ENCODE measurements around the gene MRFAP1. TPM values are rescaled to one million over a fixed set of nuclear protein-coding genes. Genes with fewer than 3 reads are reported as not detected.
"Not testable (repeated sequence)": the region's sequence is repeated elsewhere in the genome, so short reads cannot be mapped to it uniquely, and the experiment has no call there.

MRFAP1 gene
- total RNA-seq, 1 donor from 2014 or later = 128 TPM

DNA sequence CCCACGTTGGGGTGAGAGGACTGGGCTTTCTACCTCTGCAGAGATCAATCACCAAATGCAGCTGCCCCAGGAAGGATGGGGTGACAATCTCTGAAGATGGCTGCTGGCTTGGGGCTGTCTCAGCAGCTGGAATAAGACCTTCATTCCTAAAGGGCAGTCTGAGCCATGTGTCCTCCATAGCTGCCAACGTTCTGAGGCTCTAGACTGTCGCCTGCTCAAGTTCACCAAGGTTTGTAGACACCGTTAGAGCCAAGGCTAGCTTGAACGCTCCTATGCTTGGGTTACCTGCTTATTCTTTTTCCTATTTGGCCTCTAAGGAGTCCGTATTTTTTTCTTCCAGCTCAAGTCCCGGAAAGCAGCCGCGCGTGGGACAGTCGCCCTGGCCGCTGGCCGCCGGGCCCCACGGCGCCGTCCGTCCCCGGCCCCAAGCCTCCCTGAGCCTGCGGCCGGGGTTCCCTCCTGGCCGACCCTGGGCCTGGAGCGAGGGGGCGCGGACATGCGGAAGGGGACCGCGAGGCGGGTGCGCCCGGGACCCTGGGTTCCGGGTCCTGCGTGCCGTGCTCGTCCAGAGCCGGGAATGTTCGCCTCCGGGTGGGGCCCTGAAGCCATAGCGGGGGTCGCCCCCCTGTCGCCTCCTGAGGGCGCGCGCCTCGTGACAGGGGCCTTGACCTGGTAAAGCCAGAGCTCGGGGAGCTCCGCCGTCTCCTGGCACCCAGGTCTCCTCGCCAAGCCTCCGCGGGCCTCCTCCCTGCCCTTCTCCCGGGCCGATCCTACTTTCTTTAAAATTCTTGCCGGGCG lies 23.3 kb downstream of the MRFAP1 start:
- DNase-seq (ENCODE audit: low read depth) = no peak

DNA sequence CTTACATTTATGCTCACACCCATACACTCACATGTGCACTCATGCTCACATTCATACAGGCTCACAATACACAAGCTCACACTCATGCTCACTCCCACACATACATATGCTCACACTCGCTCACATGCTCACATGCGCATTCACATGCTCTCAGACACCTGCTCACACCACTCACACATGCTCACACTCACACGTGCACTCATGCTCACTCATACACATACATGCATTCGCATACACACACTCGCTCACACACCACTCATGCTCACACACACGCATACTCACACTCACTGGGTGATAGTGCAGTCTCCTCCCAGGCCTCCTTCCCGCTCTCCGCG lies 24.8 kb downstream of the MRFAP1 start:
- DNase-seq (ENCODE audit: low read depth) = no peak

DNA sequence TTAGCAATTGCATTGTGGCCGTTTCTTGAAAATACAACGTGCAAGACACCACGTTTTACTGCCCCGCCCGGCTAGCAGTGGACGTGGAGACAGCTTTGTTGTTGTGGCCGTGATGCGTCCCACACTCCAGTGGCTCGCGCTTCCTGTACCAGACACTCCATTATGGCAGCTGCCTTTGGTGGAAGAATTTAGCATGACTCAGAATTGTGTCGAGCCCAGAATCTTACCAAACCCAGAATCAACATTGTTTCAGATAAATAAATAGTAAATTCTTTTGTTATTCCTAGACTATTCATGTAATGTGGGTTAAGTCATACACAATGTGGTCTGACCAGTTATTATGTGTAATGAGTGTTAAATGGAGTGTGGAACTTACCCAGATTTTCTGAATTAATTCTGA lies 27.9 kb downstream of the MRFAP1 start:
- peak; percentile 47 for DNase-seq (ENCODE audit: low read depth)

DNA sequence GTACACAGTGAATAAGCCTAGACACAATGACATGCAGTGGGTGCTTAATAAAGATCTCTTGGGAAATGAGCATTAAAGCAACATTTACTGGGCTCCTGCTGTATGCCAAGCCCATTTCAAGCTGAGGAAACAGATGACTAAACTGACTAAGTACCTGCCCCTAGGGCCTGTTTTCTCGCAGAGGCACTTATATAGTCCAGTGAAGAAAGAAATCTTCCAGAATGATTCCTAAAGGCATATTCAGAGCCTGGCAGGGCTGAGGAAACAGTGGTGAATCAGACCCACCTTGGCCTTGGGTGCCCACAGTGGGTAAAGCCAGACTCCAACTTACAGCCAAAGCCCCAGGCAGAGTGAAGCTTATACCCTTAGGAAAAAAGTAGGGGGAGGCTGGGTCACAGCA lies 31.2 kb downstream of the MRFAP1 start:
- no peak for DNase-seq (ENCODE audit: low read depth)

DNA sequence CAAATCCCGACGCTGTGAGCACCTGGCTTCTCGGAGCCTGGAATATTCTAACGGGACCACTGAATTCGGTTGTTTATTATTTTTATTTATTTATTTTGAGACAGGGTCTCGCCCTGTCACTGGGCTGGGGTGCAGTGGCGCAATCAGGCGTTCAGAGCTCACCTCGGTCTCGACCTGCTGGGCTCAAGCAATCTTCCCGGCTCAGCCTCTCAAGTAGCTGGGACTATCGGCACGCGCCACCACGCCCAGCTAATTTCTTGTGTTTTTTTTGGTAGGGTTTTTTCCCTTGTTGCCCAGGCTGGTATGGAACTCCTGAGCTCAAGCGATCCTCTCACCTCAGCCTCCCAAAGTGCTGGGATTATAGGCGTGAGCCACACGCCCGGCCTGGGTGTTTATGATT lies 31.6 kb downstream of the MRFAP1 start:
- DNase-seq (ENCODE audit: low read depth) = no peak

DNA sequence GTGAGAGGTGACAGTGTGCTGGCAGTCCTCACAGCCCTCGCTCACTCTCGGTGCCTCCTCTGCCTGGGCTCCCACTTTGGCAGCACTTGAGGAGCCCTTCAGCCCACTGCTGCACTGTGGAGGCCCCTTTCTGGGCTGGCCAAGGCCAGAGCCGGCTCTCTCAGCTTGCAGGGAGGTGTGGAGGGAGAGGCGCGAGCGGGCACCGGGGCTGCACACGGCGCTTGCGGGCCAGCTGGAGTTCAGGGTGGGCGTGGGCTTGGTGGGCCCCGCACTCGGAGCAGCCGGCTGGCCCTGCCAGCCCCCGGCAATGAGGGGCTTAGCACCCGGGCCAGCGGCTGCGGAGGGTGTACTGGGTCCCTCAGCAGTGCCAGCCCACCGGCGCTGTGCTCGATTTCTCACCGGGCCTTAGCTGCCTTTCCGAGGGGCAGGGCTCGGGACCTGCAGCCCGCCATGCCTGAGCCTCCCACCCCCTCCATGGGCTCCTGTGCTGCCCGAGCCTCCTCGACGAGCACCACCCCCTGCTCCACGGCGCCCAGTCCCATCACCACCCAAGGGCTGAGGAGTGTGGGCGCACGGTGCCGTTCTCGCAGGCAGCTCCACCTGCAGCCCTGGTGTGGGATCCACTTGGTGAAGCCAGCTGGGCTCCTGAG lies 32.2 kb downstream of the MRFAP1 start:
- DNase-seq (ENCODE audit: low read depth) = not testable (repeated sequence)

DNA sequence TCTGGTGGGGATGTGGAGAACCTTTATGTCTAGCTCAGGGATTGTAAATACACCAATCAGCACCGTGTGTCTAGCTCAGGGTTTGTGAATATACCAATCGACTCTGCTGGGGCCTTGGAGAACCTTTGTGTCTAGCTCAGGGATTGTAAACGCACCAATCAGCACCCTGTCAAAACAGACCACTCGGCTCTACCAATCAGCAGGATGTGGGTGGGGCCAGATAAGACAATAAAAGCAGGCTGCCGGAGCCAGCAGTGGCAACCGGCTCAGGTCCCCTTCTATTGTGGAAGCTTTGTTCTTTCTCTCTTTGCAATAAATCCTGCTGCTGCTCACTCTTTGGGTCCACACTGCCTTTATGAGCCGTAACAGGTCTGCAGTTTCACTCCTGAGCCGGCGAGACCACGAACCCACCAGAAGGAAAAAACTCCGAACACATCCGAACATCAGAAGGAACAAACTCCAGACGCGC lies 32.7 kb downstream of the MRFAP1 start:
- DNase-seq (ENCODE audit: low read depth) = peak; percentile 34

DNA sequence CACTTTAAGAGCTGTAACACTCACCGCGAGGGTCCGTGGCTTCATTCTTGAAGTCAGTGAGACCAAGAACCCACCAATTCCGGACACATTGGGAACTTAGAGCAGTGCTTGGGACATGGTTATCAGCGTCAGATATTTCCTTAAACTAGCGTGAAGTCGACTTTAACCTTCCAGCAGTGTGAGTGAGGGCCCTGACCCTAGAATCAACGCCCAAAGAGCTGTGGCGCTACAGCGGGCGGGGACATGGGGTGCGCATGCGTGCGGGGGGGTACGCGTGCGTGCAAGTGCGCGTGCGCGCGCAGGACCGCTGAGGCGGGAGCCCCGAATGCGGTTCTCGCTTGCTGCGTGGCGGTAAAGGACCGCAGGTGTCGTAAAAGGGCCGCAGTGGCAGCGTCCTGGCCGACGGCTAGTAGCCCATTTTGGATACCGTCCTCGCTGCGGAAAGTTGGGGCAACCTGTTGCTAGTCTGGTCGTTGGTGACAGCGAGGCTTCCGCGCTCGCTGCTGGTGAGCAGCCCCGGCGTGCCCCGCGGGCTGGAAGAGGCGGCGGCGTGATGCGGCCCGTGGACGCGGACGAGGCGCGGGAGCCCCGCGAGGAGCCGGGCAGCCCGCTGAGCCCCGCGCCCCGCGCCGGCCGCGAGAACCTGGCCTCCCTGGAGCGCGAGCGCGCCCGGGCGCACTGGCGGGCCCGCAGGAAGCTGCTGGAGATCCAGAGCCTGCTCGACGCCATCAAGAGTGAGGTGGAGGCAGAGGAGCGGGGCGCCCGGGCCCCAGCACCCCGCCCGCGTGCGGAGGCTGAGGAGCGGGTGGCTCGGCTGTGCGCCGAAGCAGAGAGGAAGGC lies 33.4 kb downstream of the MRFAP1 start:
- DNase-seq (ENCODE audit: low read depth) = peak; percentile 96

DNA sequence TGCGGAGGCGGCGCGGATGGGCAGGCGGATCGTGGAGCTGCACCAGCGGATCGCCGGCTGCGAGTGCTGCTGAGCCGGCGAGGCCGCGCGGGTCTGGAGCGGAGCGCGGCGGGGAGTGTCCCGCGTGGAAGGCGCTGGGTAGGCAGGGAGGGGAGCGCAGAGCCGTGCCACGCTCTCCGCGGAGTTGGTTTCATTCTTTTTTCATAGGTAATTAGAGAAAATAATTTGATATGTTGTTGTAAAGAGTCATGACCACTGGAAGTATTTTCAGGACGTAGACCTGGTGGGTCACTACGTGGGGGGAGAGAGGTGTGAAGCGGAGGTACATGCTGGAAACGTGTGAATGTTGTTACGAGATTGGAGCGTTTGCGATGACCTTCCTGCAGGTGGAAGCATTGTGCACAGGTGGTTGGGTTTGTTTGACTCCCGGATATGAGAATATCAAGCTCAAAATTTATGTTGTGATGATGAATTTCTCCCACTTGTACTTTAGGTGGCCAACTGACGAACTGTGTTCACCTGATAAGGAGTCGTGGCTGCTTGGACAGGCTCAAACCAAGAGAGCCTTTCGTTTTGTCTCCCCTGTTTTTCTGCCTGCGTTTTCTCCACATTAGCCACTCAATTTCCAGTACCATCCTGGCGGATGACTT lies 34.1 kb downstream of the MRFAP1 start:
- peak; percentile 24 for DNase-seq (ENCODE audit: low read depth)

DNA sequence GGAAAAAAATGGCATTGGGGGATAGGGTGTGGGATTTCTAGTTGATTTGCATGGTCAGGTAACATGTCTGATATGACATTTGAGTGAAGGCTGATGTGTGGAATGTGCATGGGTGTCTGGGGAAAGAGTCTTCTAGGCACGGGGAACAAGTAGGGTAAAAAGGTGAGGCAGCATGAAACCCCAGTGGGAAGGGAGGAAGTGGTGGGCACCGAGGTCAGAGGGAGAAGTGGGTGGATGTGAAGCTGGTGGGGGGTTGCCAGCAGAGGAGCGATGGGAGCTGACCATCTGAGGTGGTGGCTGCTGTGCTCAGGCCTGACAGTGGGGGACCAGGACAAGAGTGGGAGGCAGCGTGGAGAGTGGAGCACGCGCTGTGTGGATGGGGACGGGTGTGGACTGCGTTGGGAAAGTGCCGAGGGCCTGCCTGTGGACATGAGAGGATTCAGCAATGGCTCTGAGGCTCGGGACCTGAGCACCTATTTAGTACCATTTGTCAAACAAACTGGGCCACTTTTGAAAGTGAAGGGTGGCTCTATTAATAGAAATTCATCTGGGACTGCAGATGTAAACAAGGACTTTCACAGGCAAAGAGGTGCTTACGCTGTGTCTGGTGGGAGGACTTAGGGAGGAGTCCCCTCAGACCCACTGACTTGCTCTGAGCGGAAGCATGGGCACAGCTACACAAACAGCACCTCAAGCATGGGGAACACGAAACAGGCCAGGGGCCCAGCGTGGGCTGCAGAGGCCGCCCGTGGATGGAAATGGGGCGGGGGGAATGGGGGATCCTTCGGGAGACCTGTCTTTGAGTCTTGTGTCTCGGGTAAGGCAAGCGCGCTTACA lies 36.5 kb downstream of the MRFAP1 start:
- DNase-seq (ENCODE audit: low read depth) = no peak

DNA sequence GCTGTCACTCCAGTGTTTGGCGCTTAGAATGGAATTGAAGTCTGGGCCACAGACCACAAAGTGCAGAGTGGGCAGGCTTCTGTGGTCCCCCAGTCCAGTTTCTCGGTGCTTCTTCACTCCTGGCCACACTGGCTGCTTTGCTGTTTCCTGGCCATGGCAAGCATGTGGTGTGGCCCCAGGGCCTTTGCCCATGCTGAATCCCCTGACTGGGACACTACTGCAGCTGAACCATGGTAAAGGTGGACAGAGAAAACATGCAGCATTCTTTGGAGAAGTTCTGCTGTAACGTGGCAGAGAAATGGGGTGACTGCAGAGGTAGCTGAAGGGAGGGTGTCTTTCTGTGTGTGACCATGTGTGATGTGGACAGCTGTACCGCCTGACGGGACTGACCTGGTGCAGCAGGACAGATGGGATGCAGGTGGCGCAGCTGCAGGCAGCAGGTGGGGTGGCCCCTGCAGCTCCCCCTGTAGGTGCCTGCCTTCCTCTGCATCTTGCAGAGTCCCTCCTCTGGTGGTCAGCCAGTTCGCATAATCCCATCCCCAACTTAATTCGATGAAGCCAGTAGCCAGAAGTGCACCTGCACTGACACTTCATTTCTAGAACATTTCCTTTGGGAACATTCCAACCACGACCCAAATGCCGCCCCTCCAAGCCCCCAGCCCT lies 40.0 kb downstream of the MRFAP1 start:
- peak; percentile 28 for DNase-seq (ENCODE audit: low read depth)

DNA sequence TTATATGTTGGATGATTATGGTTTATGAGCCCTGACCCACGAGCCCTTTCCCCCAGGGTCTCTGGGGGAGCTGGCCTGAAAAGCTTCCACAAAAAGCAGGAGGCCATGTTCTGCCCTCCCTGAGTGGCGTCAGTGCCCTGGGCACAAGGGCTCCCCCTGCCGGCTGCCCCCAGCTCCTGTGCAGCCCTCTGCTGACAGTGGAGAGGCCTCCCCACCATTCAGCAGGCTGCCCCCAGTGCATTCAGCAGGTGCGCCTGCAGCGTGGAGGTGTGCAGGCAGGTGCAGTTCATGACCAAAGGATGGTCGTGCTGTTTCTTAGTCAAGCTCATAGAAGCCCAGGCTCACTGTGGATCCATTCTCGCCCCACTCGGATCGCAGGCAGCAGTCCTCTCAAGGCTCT lies 40.7 kb downstream of the MRFAP1 start:
- DNase-seq (ENCODE audit: low read depth) = no peak

DNA sequence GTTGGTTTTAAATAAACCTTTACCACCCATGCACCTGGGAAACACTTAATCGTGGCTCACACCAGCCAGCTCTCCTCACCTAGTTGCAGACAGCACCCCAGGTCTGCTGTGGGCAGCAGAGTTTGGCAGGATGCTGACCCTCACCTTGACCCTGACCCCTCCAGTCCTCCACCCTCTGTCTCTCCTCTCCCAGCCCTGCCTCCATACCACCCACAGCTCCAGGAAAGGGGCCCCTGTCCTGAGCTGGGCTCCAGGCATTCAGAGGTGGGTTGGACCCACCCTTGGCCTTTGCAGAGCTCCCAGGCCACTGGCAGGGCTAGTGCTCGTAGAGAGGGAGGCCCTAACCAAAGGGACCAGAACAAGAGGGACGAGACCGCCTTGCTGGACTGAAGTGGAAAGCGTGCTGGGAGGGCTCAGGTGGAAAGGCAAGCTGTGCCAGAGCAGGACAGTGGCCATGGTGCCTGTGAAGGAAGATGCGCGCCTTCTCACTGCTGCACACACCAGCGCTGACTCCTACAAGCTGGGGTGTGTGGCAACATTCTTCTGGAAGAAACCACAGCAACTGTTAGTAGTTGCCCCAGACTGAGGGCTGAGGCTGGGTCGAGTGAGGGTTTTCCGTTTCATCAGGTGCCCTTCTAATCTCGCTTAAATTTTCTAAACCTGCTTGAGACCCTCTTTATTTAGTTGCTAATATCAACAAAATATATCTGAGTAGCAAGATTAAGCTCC lies 42.5 kb downstream of the MRFAP1 start:
- no peak for DNase-seq (ENCODE audit: low read depth)

DNA sequence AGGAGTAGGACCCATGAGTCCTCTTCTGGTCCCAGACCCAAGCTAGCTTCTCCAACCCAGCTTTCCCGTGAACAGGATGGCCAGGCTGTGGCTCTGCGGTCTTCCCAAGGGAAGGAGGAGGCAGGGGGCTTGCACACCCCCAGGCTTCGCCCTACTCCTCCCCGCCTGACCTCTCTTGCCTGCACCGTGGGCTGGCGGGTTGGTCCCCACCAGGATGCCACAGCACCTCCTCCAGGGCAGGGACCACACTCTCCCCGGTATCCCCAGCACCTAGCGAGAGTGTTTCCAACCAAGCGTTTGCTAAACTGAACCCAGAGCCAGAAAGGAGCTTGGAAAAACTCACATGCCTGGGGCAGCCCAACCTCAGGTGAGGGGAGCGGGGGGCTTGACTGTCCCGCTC lies 44.2 kb downstream of the MRFAP1 start:
- no peak for DNase-seq (ENCODE audit: low read depth)

DNA sequence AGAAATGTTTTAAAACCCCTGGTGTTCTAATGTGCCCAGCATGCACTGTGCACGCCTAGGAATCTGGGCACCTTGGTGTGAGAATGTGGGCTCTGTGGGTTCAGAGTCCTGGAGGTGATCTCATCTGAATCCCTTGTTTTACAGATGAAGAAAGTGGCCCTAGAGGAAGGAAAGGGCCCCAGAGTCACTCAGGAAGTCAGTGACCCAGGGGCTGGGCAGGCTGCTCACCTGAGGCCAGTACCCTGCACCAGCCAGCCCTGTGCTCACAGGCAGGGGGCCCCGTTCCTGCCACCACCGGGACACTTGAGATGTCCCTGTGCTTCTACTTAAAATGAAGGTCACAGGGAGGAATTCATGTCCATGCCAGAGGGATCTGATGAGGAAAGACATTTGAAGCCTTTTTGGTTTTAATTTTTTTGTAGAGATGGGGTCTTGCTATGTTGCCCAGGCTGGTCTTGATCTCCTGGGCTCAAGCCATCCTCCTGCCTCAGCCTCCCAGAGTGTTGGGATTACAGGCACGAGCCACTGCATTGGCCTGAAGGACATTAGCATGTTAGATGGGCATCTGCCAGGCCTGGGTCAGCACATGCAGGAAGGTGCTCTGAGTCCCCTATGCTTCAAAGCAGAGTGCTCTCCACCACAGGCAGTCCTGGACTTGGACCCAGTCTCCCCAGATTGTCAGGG lies 45.8 kb downstream of the MRFAP1 start:
- no peak for DNase-seq (ENCODE audit: low read depth)

DNA sequence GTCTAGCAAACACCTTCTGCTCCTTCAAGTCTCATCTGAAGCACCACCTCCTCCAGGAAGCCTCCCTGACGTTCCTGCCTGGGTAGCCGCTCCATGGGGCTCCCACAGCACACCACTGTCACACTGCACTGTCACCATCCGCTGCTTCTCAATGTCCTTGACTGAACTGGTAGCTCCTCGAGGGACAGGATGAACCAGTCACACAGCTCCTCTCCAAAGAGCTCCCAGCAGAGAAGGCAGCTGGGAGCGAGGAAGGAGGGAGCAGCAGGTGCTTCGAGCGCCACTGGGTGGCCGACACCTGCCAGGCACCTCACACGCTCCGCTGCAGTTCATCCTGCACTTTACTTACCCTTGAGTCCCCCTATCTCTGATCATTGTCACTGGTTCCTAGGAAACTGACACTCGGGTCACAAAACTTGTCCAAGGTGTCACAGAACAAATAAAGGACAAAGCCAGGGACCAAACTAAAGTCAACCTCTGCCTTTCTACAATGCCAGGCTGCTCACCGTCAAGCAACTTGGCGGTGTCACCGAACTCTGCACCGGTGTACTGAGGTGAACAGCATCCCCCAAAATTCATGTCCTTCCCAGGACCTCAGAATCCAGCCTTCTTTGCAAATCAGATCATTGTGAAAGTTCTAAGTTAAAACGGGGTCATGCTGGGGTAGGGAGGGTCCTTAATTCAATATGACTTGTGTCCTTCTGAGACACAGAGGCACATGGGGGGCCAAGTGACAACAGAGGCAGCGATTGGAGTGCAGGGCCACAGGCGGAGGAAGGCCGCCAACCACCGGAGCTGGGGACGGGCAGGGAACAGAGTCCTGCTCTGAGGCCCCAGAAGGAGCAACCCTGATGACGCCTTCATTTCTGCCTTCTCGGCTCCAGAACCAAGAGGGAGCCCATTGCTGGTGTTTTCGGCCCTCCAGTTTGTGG lies 47.7 kb downstream of the MRFAP1 start:
- DNase-seq (ENCODE audit: low read depth) = peak; percentile 43

DNA sequence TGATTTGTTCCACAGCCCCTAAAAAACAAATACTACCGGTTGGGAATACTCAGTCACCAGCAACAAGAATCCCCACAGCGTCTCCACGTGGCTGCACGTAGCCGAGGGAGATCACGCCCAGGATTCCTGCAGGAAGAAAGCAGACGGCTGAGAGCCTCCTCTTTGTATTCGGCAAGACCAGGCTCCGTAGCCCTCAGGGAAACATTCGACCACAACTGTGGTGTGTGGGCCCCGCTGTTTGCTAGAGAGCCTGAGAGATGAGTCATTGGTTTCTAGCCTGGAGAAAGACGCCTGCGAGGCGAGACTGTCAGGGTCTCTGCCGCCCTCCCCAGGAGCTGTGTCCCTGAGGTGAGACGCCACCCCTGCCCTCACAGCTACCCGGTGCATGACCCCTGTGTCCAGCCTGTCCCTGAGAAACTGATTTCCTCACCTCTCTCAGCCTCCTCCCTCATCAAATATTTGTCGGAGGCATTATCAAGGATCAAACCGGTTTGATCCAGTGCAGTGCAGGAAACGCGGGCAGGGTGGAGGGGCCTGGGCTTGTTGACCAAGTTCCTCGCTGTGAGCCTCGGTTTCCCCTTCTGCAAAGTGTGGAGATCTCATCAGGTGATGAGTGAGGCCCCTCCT lies 48.5 kb downstream of the MRFAP1 start:
- DNase-seq (ENCODE audit: low read depth) = peak; percentile 97
